HG03280 (cell line): Measurements from ENCODE around the gene MYL10.

Experiments used
- ATAC-seq: cut with Tn5 transposase; IDR thresholded peaks from one replicate; pipeline ENCODE4 v1.9.1; 2021; ENCODE audit warnings: mild to moderate bottlenecking, moderate library complexity; ENCODE audit not compliant: unreplicated experiment

The MYL10 gene

DNA sequence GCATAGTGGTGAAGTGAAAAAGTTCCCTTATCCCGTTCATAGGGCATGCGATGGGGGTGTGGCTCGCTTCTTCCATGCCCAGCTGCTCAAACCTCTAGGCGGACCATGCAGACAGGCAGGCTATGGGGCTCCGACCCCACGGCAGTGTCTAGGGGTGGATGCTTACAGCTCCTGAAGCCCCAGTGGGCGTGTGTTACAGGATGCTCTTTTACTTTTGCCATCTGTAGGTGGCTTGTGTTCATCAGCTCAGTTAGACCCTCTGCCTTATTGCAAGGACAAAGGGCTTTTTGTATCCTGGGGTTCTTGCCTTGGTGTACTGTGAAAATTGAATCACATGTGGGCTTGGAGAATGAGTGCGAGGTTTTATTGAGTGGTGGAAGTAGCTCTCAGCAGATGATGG lies at the start of gene MYL10:
MYL10 (minus strand) TSS at position 126 of the 400 bp plus-strand sequence. CDS start 178 bp downstream, outside the sequence.
- ATAC-seq: no peak

- no peak for ATAC-seq
These were observed 49.6 kb upstream of the MYL10 start for GRCh38 chr7:101678658-101679057.

DNA sequence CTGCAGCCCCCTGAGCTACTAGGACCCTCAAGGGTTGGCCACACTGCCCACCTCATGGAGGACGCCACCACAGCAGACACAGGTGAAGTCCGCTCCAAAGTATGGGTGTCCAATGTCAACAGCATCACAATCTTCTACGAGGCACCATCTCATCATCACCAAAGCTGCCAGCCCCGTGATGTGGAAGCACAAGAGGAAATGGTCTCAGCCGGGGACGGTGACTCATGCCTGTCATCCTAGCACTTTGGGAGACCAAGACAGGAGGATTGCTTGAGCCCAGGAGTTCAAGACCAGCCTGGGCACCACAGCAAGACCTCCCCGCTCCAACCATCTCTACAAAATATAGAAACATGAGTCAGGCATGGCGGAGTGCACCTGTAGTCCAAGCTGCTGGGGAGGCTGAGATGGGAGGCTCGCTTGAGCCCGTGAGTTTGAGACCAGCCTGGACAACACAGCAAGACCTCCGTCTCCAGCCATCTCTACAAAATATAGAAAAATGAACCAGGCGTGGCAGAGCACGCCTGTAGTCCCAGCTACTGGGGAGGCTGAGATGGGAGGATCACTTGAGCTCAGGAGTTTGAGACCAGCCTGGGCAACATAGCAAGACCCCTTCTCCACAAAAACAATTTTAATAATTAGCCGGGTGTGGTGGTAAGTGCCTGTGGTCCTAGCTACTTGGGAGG lies 48.8 kb upstream of the MYL10 start:
- no peak for ATAC-seq

- no peak for ATAC-seq
These were observed 48.3 kb upstream of the MYL10 start for GRCh38 chr7:101677391-101677790.

DNA sequence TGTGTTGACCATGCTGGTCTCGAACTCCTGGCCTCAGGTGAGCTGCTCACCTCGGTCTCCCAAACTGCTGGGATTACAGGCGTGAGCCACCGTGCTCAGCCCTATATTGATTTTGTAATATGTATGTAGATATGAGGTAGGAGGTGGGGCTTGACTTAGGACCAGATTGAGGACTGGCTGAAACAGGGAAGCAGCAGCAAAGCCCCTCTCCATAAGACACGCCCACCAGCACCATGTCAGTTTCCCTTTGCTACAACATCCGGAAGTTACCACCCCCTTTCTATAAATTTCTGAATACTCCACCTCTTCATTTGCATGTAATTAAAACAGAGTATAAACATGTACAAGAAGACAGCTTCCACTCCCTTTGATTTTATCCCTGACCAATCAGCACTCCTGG lies 47.9 kb upstream of the MYL10 start:
- ATAC-seq: no peak

DNA sequence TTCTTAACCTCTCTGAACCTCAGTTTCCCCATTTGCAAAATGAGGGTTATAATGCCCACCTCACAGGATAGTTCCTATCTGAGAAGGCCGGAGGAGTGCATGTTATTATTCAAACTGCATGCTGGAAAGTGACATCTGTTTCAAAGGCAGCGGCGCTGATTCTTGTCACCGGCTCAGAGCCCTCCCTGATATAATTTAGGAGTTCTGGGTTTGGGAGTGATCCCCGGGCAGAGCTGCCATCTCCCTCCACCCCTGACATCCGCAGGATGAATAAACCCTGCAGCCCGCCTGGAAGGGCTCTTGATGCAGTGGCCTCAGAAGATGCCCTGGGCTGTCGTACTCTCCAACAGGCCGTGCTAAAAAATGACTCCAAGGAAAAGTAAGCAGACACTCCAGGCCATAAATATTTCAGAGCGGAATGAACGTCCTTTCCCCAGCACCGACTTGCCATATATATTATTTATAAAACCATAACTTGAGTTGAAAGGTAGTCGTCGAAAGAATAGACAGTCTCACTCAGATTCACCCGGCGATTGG lies 47.0 kb upstream of the MYL10 start:
- no peak for ATAC-seq

DNA sequence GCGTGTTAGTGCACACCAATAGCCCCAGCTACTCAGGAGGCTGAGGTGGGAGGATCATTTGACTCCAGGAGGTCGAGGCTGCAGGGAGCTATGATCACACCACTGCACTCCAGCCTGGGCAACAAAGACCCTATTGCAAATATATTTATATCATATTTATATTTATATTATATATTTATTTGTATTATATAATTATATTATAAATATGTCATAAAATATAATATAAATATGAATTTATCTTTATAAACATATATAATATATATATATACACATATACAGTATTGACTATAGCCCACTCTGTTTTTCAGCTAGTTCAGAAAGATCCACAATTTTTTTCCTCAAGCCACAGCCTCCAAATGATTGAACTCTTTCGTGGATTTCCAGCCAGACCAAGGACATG lies 45.3 kb upstream of the MYL10 start:
- ATAC-seq: no peak

- no peak for ATAC-seq
These were observed 44.9 kb upstream of the MYL10 start for GRCh38 chr7:101673951-101674350.

- no peak for ATAC-seq
These were observed 44.2 kb upstream of the MYL10 start for GRCh38 chr7:101673315-101673714.

DNA sequence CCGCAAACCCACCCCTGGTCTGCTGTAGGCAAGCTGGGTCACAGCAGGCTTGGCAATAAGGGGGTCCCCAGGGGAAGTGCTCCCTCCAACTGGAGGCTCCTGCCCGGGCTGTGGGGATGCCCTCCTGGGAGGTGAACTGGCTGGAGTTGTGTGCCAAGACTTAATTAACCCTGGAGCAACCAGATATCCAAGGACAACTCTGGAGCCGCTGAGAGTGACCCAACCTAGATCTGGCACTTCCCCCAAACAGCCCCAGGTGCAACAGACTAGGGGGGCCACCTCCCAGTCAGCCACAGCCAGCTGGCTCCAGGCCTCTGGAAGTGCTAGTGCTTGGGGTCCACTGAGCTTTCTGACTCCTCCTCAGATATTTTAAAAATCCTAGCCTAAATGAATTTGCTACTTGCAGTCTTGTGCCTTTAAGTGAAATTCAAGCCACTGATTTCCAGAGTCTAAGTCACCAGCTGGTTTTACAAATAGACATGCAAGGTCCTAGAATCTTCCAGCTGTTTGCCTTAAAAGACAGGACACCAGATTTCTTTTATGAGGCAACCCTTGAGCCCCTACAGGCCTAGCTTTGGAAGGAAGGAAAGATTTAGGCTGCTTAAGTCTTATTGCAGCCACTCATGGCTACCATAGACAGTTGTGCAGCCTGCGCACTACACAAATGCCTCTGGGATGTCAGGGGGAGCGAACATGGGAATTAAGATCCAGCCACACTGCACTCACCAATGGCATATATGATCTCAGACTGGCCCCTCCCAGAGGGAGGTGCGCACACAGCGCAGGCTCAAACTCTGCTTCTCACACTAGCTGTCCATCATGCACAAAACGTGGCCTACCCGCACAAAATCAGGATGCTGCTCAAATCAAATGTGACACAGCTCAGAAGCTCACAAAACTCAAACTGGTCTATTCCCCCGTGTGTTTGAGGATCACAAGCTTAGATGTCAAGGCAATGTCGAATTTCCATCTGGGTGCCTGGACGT lies 42.6 kb upstream of the MYL10 start:
- no peak for ATAC-seq

DNA sequence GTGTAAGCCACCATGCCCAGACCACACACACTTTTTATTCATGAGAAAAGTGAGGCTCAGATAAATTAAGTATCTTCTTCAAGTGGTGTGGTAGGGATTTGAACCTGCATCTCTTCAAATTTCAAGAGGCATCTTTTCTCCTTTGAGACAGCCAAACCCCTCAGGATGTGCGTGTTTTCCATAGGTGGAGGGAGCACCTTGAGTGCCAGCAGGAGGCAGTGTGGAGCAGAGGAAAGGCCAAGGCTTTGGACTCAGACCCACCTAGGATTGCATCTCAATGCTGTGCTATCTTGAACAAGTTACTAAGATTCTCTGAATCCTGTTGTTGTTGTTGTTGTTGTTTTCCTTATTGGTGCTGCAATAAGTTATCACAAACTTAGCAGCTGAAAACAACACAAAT lies 40.2 kb upstream of the MYL10 start:
- no peak for ATAC-seq

- no peak for ATAC-seq
These were observed 39.6 kb upstream of the MYL10 start for GRCh38 chr7:101668726-101669125.

- ATAC-seq: no peak
These were observed 38.8 kb upstream of the MYL10 start for GRCh38 chr7:101667920-101668319.

GRCh38 chr7:101667399-101667798 lies 38.3 kb upstream of the MYL10 start:
- ATAC-seq: no peak

DNA sequence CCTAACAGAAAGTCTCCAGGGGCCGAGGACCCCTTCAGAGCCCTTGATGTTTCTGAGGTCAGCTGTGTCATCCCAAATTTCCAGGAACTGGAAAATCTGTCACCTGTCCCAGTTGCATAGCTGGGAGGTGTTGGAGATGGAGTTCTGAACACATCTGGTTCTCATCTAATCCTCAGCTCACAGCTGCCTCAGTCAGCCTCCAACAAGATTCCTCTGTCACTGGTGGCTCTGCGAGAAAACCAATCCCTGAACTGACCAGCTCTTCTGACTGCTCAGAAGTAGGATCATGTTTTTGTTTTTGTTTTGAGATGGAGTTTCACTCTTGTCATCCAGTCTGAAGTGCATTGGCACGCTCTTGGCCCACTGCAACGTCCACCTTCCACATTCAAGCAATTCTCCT lies 37.6 kb upstream of the MYL10 start:
- no peak for ATAC-seq

DNA sequence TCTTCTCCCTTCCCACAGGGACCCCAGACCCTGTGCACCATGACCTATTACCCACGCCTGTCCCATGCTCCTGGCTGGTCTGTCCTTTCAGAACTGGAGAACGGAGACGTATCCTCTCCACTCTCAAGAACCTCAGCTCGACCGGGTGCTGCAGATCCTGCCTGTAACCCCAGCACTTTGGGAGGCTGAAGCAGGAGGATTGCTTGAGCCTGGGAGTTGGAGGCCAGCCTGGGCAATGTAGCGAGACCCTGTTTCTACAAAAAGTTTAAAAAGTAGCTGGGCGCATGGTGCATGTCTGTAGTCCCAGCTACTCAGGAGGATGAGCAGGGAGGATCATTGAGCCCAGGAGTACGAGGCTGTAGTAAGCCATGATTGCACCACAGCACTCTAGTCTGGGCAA lies 37.2 kb upstream of the MYL10 start:
- no peak for ATAC-seq

- ATAC-seq: no peak
These were observed 35.9 kb upstream of the MYL10 start for GRCh38 chr7:101664893-101665471.

DNA sequence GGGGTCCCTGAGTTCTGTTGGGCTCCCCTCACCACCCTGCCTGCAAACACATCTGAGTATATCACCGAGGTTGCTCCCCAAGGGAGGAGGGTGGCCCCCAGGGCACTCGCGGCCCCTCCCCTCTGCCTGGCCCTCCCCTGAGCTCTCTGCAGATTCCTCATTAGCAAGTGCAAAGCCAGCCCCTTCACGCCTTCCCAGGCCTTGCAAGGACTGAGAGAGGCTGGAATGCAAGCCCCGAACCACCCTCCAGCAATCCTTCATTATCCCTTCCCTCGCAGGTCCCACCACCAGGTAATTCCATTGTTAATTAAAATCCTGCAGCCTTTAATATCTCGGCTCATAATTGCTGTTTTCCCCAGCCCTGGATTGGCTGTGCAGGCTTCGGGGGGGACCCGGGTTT lies 35.3 kb upstream of the MYL10 start:
- no peak for ATAC-seq

- ATAC-seq: no peak
These were observed 34.7 kb upstream of the MYL10 start for GRCh38 chr7:101663747-101664146.

DNA sequence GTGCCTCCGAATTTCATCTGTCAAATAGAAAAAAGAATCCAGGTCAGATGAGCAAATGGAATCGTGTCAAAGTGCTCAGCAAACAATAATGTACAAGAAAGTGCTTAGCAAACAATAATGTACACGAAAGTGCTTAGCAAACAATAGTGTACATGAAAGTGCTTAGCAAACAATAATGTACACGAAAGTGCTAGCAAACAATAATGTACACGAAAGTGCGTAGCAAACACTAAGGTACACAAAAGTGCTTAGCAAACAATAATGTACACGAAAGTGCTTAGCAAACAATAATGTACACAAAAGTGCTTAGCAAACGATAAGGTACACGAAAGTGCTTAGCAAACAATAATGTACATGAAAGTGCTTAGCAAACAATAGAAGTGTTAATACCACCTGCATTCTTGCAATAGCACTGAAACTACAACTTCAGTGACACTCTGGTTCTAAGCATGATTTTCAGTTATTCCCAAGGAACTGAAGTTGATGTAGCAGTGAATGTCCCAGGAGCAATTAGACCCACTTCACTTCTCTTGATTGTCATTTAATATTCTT lies 33.4 kb upstream of the MYL10 start:
- ATAC-seq: no peak

DNA sequence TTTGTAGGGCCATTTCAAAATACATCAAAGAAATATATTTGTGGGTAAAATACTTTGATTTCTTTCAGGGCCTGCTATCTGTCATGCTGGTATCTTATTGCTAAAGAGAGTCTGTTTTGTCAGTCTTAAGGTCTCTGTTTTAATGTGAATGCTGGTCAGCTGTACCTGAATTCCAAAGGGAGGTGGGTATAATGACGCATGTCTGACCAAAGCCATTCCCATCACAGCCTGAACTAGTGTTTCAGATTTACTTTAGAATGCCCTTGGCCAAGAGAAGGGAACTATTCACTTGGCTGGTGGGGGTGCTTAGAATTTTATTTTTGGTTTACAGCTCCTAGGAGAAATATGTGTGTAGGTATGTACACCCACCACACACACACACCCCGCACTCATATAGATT lies 30.6 kb upstream of the MYL10 start:
- ATAC-seq: no peak
